ENCODE measurements around the gene MT1E.

- TF ChIP-seq POLR2A (IDR thresholded peaks at IDR 0.05; ENCODE audit: borderline replicate concordance, extremely low read depth, insufficient read depth, insufficient read length), result no peak
- TF ChIP-seq CTCF (IDR thresholded peaks at IDR 0.05 in 2 of 3, conservative IDR thresholded peaks at IDR 0.05 in 1 of 3; ENCODE audit: borderline replicate concordance in 1 of 3, insufficient read depth in 1 of 3, low read depth in 2 of 3, low read length in 2 of 3), result no peak
- no peak for TF ChIP-seq ZNF274 (IDR thresholded peaks at IDR 0.05; ENCODE audit: low read depth, low read length)
- TF ChIP-seq EGR1 (IDR thresholded peaks at IDR 0.05; ENCODE audit: low read depth), result no peak
- TF ChIP-seq TCF7L2 (IDR thresholded peaks at IDR 0.05; ENCODE audit: borderline replicate concordance, extremely low read depth, insufficient read depth, insufficient read length), result no peak
Measured at GRCh38 chr16:56641166-56641565, 15.6 kb downstream of the MT1E start.
